B cell (primary cell): Measurements from ENCODE around the gene KLHL35. TPM values are rescaled to one million over a fixed set of nuclear protein-coding genes. Genes with fewer than 3 reads are reported as not detected.

Experiments used
- ATAC-seq: fragments of 200-7000 bp; cut with Tn5 transposase; one replicate; pipeline ENCODE4 v1.10.0; 2021; ENCODE audit warnings: low read depth, mild to moderate bottlenecking, moderate number of reproducible peaks, moderate library complexity
- CTCF ChIA-PET: fragments of 350-600 bp; sonication (Branson Sonifier 250); formaldehyde crosslinking; loops from one replicate; lab custom pipeline; 2021; ENCODE audit warnings: antibody characterized with exemption, inconsistent platforms; lab: Charles Lee
- POLR2A ChIA-PET: fragments of 350-600 bp; sonication (Branson Sonifier 250); formaldehyde crosslinking; loops from one replicate; lab custom pipeline; 2021; ENCODE audit warnings: antibody characterized with exemption; lab: Charles Lee
- DNase-seq: peaks from one replicate; pipeline ENCODE4 v3.0.0; 2013
- H2AFZ ChIP-seq: 2 replicates; pipeline ENCODE4 v1.6.1; 2012; ENCODE audit warnings: mild to moderate bottlenecking, low read depth, low read length; ENCODE audit not compliant: insufficient read depth, poor library complexity, severe bottlenecking
- H3K27ac ChIP-seq, 2 donors: 1 replicate in 1 of 2; 2 replicates in 1 of 2; pipeline ENCODE4 v1.5.1; 2012 to 2013; ENCODE audit warnings: low read length in 2 of 2, mild to moderate bottlenecking in 2 of 2, moderate library complexity in 1 of 2
- H3K27me3 ChIP-seq, 4 experiments: fragments of 200-600 bp in 1 of 4; sonication (generic) in 1 of 4; replicated peaks in 1 of 4; 1 replicate in 2 of 4; 2 replicates in 2 of 4; pipeline versions ENCODE4 v1.6.1 to v1.7.0; 2013 to 2016; ENCODE audit warnings: low read length in 3 of 4, mild to moderate bottlenecking in 2 of 4, mixed read lengths in 1 of 4, moderate library complexity in 1 of 4; ENCODE audit not compliant: insufficient read depth in 4 of 4, control insufficient read depth in 3 of 4; ENCODE audit errors: control extremely low read depth in 1 of 4
- H3K36me3 ChIP-seq, 2 experiments: replicated peaks in 1 of 2; 1 replicate in 1 of 2; 2 replicates in 1 of 2; pipeline versions ENCODE4 v1.6.1 to v1.7.1; 2013; ENCODE audit warnings: low read length in 1 of 2; ENCODE audit not compliant: insufficient read depth in 2 of 2, control insufficient read depth in 1 of 2; ENCODE audit errors: control extremely low read depth in 1 of 2, extremely low read depth in 1 of 2
- H3K4me1 ChIP-seq, 2 donors: fragments of 200-600 bp in 1 of 2; sonication (generic) in 1 of 2; 1 replicate in 1 of 2; 2 replicates in 1 of 2; pipeline versions ENCODE4 v1.5.1 to v1.6.1; 2013 to 2017; ENCODE audit warnings: low read length in 2 of 2; ENCODE audit not compliant: control insufficient read depth in 2 of 2, insufficient read depth in 2 of 2
- H3K4me2 ChIP-seq: replicated peaks from 2 replicates; pipeline ENCODE3; 2012; ENCODE audit warnings: mild to moderate bottlenecking, low read depth, low read length; ENCODE audit not compliant: poor library complexity, severe bottlenecking
- H3K4me3 ChIP-seq, 5 experiments: fragments of 200-600 bp in 1 of 5; sonication (generic) in 1 of 5; 1 replicate in 3 of 5; 2 replicates in 2 of 5; pipeline versions ENCODE4 v1.5.1 to v1.7.0; 2011 to 2016; ENCODE audit warnings: low read length in 4 of 5, mild to moderate bottlenecking in 4 of 5, low read depth in 2 of 5, control low read depth in 1 of 5, moderate library complexity in 1 of 5; ENCODE audit not compliant: insufficient read depth in 1 of 5; ENCODE audit errors: control extremely low read depth in 1 of 5, extremely low read depth in 1 of 5
- H3K79me2 ChIP-seq: fragments of 200-600 bp; sonication (generic); one replicate; pipeline ENCODE4 v1.6.0; 2016; ENCODE audit warnings: low read length; ENCODE audit not compliant: control insufficient read depth, insufficient read depth
- H3K9ac ChIP-seq: fragments of 200-600 bp; sonication (generic); 2 replicates; pipeline ENCODE4 v1.6.1; 2017; ENCODE audit warnings: mild to moderate bottlenecking, low read length, moderate library complexity
- H3K9me3 ChIP-seq, 3 donors: one replicate each; pipeline versions ENCODE4 v1.6.1 to v1.7.1; 2013; ENCODE audit warnings: low read length in 2 of 3; ENCODE audit not compliant: control insufficient read depth in 2 of 3, insufficient read depth in 1 of 3; ENCODE audit errors: control extremely low read depth in 1 of 3
- H4K20me1 ChIP-seq: 2 replicates; pipeline ENCODE4 v1.6.0; 2012; ENCODE audit warnings: mild to moderate bottlenecking, low read length; ENCODE audit not compliant: insufficient read depth, control insufficient read depth, poor library complexity, severe bottlenecking
- H3K27ac Mint-ChIP-seq: one replicate; pipeline ENCODE4 v1.8.0; 2021; ENCODE audit warnings: mixed read lengths
- H3K27me3 Mint-ChIP-seq: one replicate; pipeline ENCODE4 v1.8.0; 2021; ENCODE audit warnings: mixed read lengths
- H3K4me1 Mint-ChIP-seq: one replicate; pipeline ENCODE4 v1.8.0; 2021; ENCODE audit warnings: mixed read lengths
- H3K4me3 Mint-ChIP-seq: one replicate; pipeline ENCODE4 v1.8.0; 2021; ENCODE audit warnings: mixed read lengths
- H3K9me3 Mint-ChIP-seq: one replicate; pipeline ENCODE4 v1.8.0; 2022; ENCODE audit warnings: mixed read lengths; ENCODE audit not compliant: insufficient read depth
- EZH2 ChIP-seq: IDR thresholded peaks from 2 replicates; pipeline ENCODE4 v1.6.1; 2012; ENCODE audit warnings: borderline replicate concordance, low read depth, mild to moderate bottlenecking, moderate library complexity, low read length; ENCODE audit not compliant: insufficient read depth, poor library complexity, severe bottlenecking
- WGBS: methylation state at CpG from one replicate; pipeline ENCODE4 v1.1.5; 2013; ENCODE audit warnings: missing lambda C conversion rate; ENCODE audit not compliant: insufficient coverage; 5-methylcytosine and 5-hydroxymethylcytosine counted together
- intact Hi-C: fragments of 100-400 bp; cut with micrococcal nuclease; formaldehyde crosslinking; loops from one replicate; pipeline ENCODE4 v1.10.0; 2022
- polyA plus RNA-seq: library from polyadenylated mRNA; depleted of rRNA; stranded (reverse); fragments of >200 nt; gene quantifications from 2 replicates; pipeline ENCODE4 v1.2.3, GENCODE V29; 2012
- total RNA-seq, 2 donors: library from RNA; stranded (reverse); fragments of 120-200 nt in 1 of 2; gene quantifications; 1 replicate in 1 of 2; 2 replicates in 1 of 2; pipeline versions ENCODE4 v1.2.3 to v1.2.4, GENCODE V29; 2013 to 2022
- TF ChIP-seq, protein P1 (sequence below): fragments of 200-600 bp; IDR thresholded peaks from one replicate; pipeline ENCODE4 v1.8.0; 2022; ENCODE audit warnings: antibody characterized with exemption, mild to moderate bottlenecking

The KLHL35 gene
- total and polyA plus RNA-seq, 2 donors (not counting 1 experiment from before 2014, with no cell fraction given) = 0.55 to 0.59 TPM

GRCh38 chr11:75437966-75438659 lies 5.1 kb upstream of the KLHL35 start:
- ATAC-seq (no peak), DNase-seq (no peak)
- Histone ChIP-seq H3K9ac (no peak overlapping the region), H3K36me3 (peaks cover 0 to 2% of the 10 kb centered on the region in 2 experiments), H3K79me2 (no peaks in the 10 kb centered on the region), H4K20me1 (no peaks in the 10 kb centered on the region), H3K9me3 (no peaks in the 10 kb centered on the region), H3K27me3 (peaks cover 0 to 14% (median 1%) of the 10 kb centered on the region in 4 experiments), H3K27ac (no peak overlapping the region), H3K4me2 (no peak overlapping the region), H3K4me1 (no peaks in the 10 kb centered on the region), H2AFZ (no peak overlapping the region), H3K4me3 (no peak overlapping the region)
- TF ChIP-seq, protein P1, sequence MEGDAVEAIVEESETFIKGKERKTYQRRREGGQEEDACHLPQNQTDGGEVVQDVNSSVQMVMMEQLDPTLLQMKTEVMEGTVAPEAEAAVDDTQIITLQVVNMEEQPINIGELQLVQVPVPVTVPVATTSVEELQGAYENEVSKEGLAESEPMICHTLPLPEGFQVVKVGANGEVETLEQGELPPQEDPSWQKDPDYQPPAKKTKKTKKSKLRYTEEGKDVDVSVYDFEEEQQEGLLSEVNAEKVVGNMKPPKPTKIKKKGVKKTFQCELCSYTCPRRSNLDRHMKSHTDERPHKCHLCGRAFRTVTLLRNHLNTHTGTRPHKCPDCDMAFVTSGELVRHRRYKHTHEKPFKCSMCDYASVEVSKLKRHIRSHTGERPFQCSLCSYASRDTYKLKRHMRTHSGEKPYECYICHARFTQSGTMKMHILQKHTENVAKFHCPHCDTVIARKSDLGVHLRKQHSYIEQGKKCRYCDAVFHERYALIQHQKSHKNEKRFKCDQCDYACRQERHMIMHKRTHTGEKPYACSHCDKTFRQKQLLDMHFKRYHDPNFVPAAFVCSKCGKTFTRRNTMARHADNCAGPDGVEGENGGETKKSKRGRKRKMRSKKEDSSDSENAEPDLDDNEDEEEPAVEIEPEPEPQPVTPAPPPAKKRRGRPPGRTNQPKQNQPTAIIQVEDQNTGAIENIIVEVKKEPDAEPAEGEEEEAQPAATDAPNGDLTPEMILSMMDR = no peak
- TF ChIP-seq EZH2 = no peak
- no peaks in the 10 kb centered on the region for H3K4me1 Mint-ChIP-seq
- H3K9me3 Mint-ChIP-seq = no peaks in the 10 kb centered on the region
- intact Hi-C loops = no loop called here
- WGBS = 94% methylated on average over 10 of the region's 13 CpGs
- POLR2A ChIA-PET = no interaction called here
- H3K27ac Mint-ChIP-seq = no peak overlapping the region
- peaks cover 4% of the 10 kb centered on the region for H3K27me3 Mint-ChIP-seq
- CTCF ChIA-PET = no interaction called here
- H3K4me3 Mint-ChIP-seq = no peak overlapping the region

- POLR2A ChIA-PET = interaction anchor here (0.6 kb wide), 1 partner anchor 100 kb away, joined by 3 read pairs; no protein-coding TSS in a partner anchor
- CTCF ChIA-PET = interaction anchor here (0.6 to 1.5 kb wide), 2 partner anchors 22 to 47 kb away, joined by 4 to 5 read pairs; no protein-coding TSS in a partner anchor
- DNase-seq (no peak), ATAC-seq (no peak)
- Histone ChIP-seq H3K36me3 (peaks cover 0 to 2% of the 10 kb centered on the region in 2 experiments), H3K9me3 (no peaks in the 10 kb centered on the region), H3K4me3 (no peak overlapping the region), H3K9ac (no peak overlapping the region), H3K4me1 (no peaks in the 10 kb centered on the region), H3K79me2 (no peaks in the 10 kb centered on the region), H3K27me3 (peaks cover 0 to 28% (median 5%) of the 10 kb centered on the region in 4 experiments), H3K27ac (no peak overlapping the region), H3K4me2 (no peak overlapping the region), H2AFZ (no peak overlapping the region), H4K20me1 (no peaks in the 10 kb centered on the region)
- Mint-ChIP-seq H3K4me1 (no peaks in the 10 kb centered on the region), H3K27ac (no peak overlapping the region), H3K4me3 (no peak overlapping the region), H3K27me3 (peaks cover 12% of the 10 kb centered on the region), H3K9me3 (no peaks in the 10 kb centered on the region)
- intact Hi-C loops = no loop called here
- no peak for TF ChIP-seq EZH2
- TF ChIP-seq, protein P1 = no peak
- WGBS = 94% methylated on average over 9 of the region's 9 CpGs
Measured at GRCh38 chr11:75436806-75437205, 3.8 kb upstream of the KLHL35 start.
